ENCODE data around the gene COL12A1. TPM values are rescaled to one million over a fixed set of nuclear protein-coding genes. Genes with fewer than 3 reads are reported as not detected.

COL12A1 gene
- total RNA-seq, 1 donor from 2014 or later: 2,335 TPM

DNA sequence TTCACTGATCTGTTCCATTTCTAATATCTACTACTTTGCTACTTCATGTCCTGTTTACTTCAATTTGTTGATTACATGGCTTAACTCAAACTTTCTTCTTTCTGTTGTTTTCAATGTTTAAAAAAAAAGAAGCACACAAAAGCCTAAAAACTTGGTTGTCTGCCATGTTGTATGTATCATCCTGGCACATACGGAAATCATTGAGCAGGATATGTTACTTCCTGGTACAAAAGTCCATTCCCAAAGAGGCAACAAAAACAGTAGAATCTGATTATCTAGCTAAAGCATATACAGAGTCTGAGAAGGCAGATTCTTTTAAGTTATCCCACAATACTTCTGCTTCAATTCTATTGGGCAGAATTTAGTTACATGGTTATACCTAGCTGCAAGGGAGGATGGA is 14.5 kb upstream of the COL12A1 start:
- DNase-seq (ENCODE audit: extremely low spot score, unreplicated experiment): no peak

DNA sequence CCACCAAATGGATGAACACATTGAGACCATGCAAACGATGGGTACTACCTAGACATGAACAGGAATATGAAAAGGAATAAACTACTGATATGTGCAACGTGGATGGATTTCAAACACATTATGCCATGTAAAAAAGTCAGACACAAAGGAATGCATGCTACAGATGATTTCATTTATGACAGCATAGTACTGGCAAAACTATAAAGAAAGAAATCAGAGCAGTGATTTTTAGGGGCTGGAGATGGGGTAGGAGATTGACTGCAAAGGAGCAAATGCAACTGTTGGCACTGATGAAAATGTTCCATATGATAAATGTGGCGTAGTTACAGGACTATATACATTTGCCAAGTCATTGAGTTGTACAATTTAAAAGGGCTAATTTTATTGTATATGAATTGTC is 13.4 kb upstream of the COL12A1 start:
- H3K36me3 Mint-ChIP-seq (ENCODE audit: unreplicated experiment): no peaks in the 10 kb centered on the region
- H3K9me3 Mint-ChIP-seq (ENCODE audit: unreplicated experiment): no peaks in the 10 kb centered on the region
- DNase-seq (ENCODE audit: extremely low spot score, unreplicated experiment): no peak
- H3K27ac Mint-ChIP-seq (ENCODE audit: unreplicated experiment): no peak overlapping the region
- H3K27me3 Mint-ChIP-seq (ENCODE audit: unreplicated experiment): no peaks in the 10 kb centered on the region
- H3K4me3 Mint-ChIP-seq (ENCODE audit: unreplicated experiment): no peak overlapping the region
- TF ChIP-seq, protein P1, sequence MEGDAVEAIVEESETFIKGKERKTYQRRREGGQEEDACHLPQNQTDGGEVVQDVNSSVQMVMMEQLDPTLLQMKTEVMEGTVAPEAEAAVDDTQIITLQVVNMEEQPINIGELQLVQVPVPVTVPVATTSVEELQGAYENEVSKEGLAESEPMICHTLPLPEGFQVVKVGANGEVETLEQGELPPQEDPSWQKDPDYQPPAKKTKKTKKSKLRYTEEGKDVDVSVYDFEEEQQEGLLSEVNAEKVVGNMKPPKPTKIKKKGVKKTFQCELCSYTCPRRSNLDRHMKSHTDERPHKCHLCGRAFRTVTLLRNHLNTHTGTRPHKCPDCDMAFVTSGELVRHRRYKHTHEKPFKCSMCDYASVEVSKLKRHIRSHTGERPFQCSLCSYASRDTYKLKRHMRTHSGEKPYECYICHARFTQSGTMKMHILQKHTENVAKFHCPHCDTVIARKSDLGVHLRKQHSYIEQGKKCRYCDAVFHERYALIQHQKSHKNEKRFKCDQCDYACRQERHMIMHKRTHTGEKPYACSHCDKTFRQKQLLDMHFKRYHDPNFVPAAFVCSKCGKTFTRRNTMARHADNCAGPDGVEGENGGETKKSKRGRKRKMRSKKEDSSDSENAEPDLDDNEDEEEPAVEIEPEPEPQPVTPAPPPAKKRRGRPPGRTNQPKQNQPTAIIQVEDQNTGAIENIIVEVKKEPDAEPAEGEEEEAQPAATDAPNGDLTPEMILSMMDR (IDR thresholded peaks at IDR 0.05): no peak
- peaks cover 8% of the 10 kb centered on the region for H3K4me1 Mint-ChIP-seq (ENCODE audit: unreplicated experiment)

More for the DNA sequence above, 14.5 kb upstream of the COL12A1 start:
- Mint-ChIP-seq H3K9me3 (ENCODE audit: unreplicated experiment) (no peaks in the 10 kb centered on the region), H3K4me1 (ENCODE audit: unreplicated experiment) (peaks cover 8% of the 10 kb centered on the region), H3K27me3 (ENCODE audit: unreplicated experiment) (peaks cover 2% of the 10 kb centered on the region), H3K36me3 (ENCODE audit: unreplicated experiment) (no peaks in the 10 kb centered on the region), H3K4me3 (ENCODE audit: unreplicated experiment) (no peak overlapping the region), H3K27ac (ENCODE audit: unreplicated experiment) (no peak overlapping the region)
- TF ChIP-seq, protein P1 (IDR thresholded peaks at IDR 0.05): no peak

DNA sequence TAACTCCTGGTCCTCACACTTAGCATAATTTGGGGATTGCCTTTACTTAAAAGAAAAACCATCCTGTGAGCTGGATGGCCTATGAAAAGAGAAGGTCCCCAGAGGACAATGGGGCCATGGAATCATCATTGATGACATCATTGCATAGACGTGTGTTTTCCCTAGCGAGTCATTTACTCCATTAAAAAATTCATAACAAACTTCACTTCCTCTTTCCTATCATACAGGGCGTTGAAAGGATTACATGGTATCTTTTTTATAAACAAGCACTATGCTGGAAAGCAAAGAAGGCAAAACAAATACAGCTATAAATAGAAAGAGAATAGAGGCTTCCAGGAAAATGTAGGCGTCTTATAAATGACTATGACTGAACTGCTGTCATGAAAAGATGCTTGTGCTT is 11.3 kb upstream of the COL12A1 start:
- Mint-ChIP-seq H3K4me1 (ENCODE audit: unreplicated experiment) (peaks cover 23% of the 10 kb centered on the region), H3K9me3 (ENCODE audit: unreplicated experiment) (no peaks in the 10 kb centered on the region), H3K27ac (ENCODE audit: unreplicated experiment) (no peak overlapping the region), H3K36me3 (ENCODE audit: unreplicated experiment) (no peaks in the 10 kb centered on the region), H3K27me3 (ENCODE audit: unreplicated experiment) (no peaks in the 10 kb centered on the region), H3K4me3 (ENCODE audit: unreplicated experiment) (no peak overlapping the region)
- TF ChIP-seq, protein P1 (IDR thresholded peaks at IDR 0.05): no peak
- DNase-seq (ENCODE audit: extremely low spot score, unreplicated experiment): no peak

DNA sequence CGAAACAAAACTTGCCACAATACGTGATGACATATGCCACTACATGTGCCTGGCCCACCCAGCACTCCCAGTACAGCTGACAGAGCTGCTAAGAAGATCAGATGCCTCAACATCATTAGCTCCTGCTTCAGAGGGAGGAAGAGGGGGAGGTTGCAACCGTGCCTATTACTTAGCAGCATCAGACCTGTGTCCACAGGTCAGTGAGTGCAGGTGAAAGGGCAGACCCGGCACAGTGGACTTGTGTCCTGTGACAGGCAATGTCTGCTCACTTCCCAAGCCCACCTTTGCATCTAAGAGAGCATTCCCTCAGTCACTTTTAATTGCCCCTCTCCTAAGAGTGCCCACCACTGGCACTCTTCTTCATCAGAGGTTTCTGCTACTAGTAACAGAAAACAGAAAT is 9.4 kb upstream of the COL12A1 start:
- Mint-ChIP-seq H3K4me3 (ENCODE audit: unreplicated experiment) (no peak overlapping the region), H3K27me3 (ENCODE audit: unreplicated experiment) (no peaks in the 10 kb centered on the region), H3K36me3 (ENCODE audit: unreplicated experiment) (no peaks in the 10 kb centered on the region), H3K27ac (ENCODE audit: unreplicated experiment) (no peak overlapping the region), H3K4me1 (ENCODE audit: unreplicated experiment) (peaks cover 38% of the 10 kb centered on the region), H3K9me3 (ENCODE audit: unreplicated experiment) (no peaks in the 10 kb centered on the region)
- no peak for DNase-seq (ENCODE audit: extremely low spot score, unreplicated experiment)
- TF ChIP-seq, protein P1 (IDR thresholded peaks at IDR 0.05): no peak

DNA sequence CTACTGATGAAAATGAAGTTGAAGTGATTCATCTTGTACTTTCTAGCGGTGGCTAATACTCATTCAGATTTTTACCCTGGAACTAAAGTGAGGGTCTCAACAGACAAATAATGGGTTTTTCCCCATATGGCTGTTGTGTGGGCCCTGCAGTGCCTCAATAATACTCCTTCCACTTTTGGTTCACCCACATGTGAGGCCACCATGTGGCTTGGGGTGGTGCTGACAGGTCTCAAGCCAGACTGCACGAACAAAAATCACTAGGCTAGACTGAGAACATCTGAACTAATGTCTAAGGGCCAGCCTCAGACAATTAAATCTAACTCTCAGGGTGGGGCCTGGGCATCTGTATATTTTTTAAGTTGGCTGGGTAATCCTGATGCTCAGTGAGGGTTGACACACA is 7.9 kb upstream of the COL12A1 start:
- no peak for DNase-seq (ENCODE audit: extremely low spot score, unreplicated experiment)
- Mint-ChIP-seq H3K36me3 (ENCODE audit: unreplicated experiment) (no peaks in the 10 kb centered on the region), H3K4me3 (ENCODE audit: unreplicated experiment) (no peak overlapping the region), H3K27ac (ENCODE audit: unreplicated experiment) (no peak overlapping the region), H3K4me1 (ENCODE audit: unreplicated experiment) (peaks cover 46% of the 10 kb centered on the region), H3K9me3 (ENCODE audit: unreplicated experiment) (no peaks in the 10 kb centered on the region), H3K27me3 (ENCODE audit: unreplicated experiment) (no peaks in the 10 kb centered on the region)
- TF ChIP-seq, protein P1 (IDR thresholded peaks at IDR 0.05): no peak

Measured in osteocyte (in vitro differentiated cells).